HL-60 (cell line): ENCODE measurements around the gene HSP90AA1.
"Not testable (repeated sequence)": the region's sequence is repeated elsewhere in the genome, so short reads cannot be mapped to it uniquely, and the experiment has no call there.

Experiments
- DNase-seq, 2 experiments: peaks; one replicate each; pipeline ENCODE4 v3.0.0-alpha.2; 2010 to 2020; ENCODE audit warnings: low read depth in 1 of 2, low spot score in 1 of 2
- H3K27ac ChIP-seq: fragments of 250-450 bp; sonication (Bioruptor Pico); replicated peaks from 2 replicates; pipeline ENCODE4 v1.5.1; 2020; ENCODE audit warnings: mild to moderate bottlenecking, moderate library complexity
- H3K27me3 ChIP-seq: fragments of 250-450 bp; sonication (Bioruptor Pico); 2 replicates; pipeline ENCODE4 v1.5.1; 2021; ENCODE audit warnings: mild to moderate bottlenecking, moderate library complexity; ENCODE audit not compliant: insufficient read depth, poor library complexity, severe bottlenecking
- H3K4me3 ChIP-seq: replicated peaks from 2 replicates; pipeline ENCODE4 v1.5.1; 2011; ENCODE audit warnings: mild to moderate bottlenecking, control low read depth, low read length; ENCODE audit not compliant: insufficient read depth
- GABPA ChIP-seq: IDR thresholded peaks from 2 replicates; pipeline ENCODE4 v1.6.1; 2012; ENCODE audit warnings: low read depth
- POLR2AphosphoS5 ChIP-seq: IDR thresholded peaks from 2 replicates; pipeline ENCODE4 v1.6.1; 2012; ENCODE audit warnings: low read depth
- SPI1 ChIP-seq: IDR thresholded peaks from 2 replicates; pipeline ENCODE4 v1.6.1; 2012; ENCODE audit warnings: low read depth, mild to moderate bottlenecking, borderline replicate concordance
- TF ChIP-seq, protein P1 (sequence below): IDR thresholded peaks from 2 replicates; pipeline ENCODE4 v1.6.1; 2012; ENCODE audit warnings: low read depth; ENCODE audit not compliant: insufficient replicate concordance
- TF ChIP-seq, protein P2 (sequence below): IDR thresholded peaks from one replicate; pipeline ENCODE4 v1.5.1; 2011; ENCODE audit warnings: low read length, control low read depth, inconsistent platforms; ENCODE audit not compliant: insufficient read depth

The HSP90AA1 gene

DNA sequence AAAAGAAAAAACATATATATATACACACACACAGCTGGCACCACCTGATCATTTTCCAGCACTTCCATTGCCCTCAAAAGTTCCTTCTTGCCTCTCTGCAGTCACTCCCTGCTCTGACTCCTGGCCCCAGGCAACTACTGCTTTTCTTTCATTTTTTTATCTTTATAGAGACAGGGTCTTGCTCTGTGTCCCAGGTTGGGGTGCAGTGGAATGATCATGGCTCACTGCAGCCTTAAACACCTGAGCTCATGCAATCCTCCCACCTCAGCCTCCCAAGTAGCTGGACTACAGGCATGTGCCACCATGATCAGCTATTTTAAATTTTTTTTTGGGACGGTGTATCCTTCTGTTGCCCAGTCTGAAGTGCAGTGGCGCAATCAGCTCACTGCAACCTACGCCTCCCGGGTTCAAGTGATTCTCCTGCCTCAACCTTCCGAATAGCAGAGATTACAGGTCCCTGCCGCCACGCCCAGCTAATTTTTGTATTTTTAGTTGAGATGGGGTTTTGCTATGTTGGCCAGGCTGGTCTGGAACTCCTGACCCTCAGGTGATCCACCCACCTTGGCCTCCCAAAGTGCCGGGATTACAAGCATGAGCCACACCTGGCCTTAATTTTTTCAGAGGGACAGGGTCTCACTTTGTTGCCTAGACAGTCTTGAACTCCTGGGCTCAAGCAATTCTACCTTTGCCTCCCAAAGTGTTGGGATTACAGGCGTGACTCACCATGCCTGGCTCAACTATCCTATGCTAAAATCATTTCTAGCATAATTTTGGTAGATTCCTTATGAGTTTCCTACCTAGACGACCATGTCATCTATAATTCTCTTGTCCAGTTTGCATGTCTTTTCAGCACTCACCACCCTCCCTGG lies 7.8 kb downstream of the HSP90AA1 start:
- Histone ChIP-seq H3K4me3 (no peak overlapping the region), H3K27me3 (no peaks in the 10 kb centered on the region), H3K27ac (no peak overlapping the region)
- TF ChIP-seq GABPA (no peak), POLR2AphosphoS5 (no peak; the same call in none of the 2 replicates), SPI1 (no peak)
- TF ChIP-seq, protein P1, sequence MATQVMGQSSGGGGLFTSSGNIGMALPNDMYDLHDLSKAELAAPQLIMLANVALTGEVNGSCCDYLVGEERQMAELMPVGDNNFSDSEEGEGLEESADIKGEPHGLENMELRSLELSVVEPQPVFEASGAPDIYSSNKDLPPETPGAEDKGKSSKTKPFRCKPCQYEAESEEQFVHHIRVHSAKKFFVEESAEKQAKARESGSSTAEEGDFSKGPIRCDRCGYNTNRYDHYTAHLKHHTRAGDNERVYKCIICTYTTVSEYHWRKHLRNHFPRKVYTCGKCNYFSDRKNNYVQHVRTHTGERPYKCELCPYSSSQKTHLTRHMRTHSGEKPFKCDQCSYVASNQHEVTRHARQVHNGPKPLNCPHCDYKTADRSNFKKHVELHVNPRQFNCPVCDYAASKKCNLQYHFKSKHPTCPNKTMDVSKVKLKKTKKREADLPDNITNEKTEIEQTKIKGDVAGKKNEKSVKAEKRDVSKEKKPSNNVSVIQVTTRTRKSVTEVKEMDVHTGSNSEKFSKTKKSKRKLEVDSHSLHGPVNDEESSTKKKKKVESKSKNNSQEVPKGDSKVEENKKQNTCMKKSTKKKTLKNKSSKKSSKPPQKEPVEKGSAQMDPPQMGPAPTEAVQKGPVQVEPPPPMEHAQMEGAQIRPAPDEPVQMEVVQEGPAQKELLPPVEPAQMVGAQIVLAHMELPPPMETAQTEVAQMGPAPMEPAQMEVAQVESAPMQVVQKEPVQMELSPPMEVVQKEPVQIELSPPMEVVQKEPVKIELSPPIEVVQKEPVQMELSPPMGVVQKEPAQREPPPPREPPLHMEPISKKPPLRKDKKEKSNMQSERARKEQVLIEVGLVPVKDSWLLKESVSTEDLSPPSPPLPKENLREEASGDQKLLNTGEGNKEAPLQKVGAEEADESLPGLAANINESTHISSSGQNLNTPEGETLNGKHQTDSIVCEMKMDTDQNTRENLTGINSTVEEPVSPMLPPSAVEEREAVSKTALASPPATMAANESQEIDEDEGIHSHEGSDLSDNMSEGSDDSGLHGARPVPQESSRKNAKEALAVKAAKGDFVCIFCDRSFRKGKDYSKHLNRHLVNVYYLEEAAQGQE: no peak
- TF ChIP-seq, protein P2, sequence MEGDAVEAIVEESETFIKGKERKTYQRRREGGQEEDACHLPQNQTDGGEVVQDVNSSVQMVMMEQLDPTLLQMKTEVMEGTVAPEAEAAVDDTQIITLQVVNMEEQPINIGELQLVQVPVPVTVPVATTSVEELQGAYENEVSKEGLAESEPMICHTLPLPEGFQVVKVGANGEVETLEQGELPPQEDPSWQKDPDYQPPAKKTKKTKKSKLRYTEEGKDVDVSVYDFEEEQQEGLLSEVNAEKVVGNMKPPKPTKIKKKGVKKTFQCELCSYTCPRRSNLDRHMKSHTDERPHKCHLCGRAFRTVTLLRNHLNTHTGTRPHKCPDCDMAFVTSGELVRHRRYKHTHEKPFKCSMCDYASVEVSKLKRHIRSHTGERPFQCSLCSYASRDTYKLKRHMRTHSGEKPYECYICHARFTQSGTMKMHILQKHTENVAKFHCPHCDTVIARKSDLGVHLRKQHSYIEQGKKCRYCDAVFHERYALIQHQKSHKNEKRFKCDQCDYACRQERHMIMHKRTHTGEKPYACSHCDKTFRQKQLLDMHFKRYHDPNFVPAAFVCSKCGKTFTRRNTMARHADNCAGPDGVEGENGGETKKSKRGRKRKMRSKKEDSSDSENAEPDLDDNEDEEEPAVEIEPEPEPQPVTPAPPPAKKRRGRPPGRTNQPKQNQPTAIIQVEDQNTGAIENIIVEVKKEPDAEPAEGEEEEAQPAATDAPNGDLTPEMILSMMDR: no peak
- peak in 1 of 2 experiments; percentile 28 for DNase-seq

DNA sequence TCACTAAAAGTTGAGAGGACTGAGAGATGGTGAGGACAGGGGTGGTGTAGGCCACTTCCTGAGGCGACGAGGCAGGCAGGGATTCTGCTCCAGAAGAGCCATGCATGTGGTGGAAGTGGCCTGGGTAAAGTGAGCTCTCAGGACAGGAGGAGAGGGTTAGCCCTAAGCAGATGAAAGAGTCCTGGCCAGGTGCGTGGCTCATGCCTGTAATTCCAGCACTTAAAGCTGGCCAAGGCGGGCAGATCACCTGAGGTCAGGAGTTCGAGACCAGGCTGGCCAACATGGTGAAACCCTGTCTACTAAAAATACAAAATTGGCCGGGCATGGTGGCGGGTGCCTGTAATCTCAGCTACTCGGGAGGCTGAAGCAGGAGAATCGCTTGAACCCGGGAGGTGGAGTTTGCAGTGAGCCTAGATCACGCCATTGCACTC lies 8.5 kb downstream of the HSP90AA1 start:
- H3K27ac ChIP-seq, H3K27me3 ChIP-seq, H3K4me3 ChIP-seq: not testable (repeated sequence)
- 0 out of 2 replicates have a peak, but pooled peaks have one; percentile 26 for TF ChIP-seq POLR2AphosphoS5
- DNase-seq: peak in 1 of 2 experiments; percentile 13

DNA sequence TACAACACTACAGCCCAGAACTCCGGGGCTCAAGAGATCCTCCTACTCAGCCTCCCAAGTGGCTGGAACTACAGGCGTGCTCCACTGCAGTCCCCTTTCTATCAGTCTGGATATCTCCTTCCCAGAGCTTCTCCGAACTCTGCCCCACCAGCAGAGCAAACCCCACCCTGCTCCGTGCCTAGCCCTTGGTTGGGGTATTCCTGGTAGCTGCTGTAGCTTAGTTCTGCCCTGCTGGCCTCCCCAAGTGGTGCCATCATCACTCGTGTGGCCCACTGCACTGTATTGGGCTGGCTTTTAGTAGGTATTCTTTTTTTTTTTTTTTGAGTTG lies 9.5 kb downstream of the HSP90AA1 start:
- no peaks in the 10 kb centered on the region for H3K27me3 ChIP-seq
- TF ChIP-seq, protein P1: no peak
- no peak for TF ChIP-seq SPI1
- TF ChIP-seq, protein P2: no peak
- no peak overlapping the region for H3K4me3 ChIP-seq
- DNase-seq: no peak
- H3K27ac ChIP-seq: no peak overlapping the region

DNA sequence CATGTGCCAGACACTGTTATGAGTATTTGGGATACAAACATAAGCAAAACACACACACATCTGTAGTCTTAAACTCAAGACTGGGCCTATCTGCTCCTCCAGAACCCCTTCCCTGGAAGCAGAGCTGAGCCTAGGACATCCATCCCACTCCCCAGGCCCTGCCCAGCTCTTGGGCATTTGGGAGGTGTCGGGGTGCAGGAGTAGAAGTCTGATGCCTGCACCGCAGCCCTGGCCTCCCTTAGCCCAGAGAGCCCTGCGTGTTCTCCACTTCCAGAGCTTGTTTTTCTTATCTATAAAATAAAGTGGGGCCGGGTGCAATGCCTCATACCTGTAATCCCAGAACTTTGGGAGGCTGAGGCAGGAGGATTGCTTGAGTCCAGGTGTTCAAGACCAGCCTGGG lies 11.7 kb downstream of the HSP90AA1 start:
- TF ChIP-seq SPI1 (no peak), GABPA (no peak), POLR2AphosphoS5 (no peak)
- TF ChIP-seq, protein P2: no peak
- TF ChIP-seq, protein P1: no peak
- Histone ChIP-seq H3K4me3 (no peak overlapping the region), H3K27ac (no peak overlapping the region), H3K27me3 (no peaks in the 10 kb centered on the region)
- no peak for DNase-seq
